Kidney tubule cell (primary cell): ENCODE measurements around the gene NPAS3.

ENCODE experiments used
- DNase-seq: peaks from one replicate; pipeline ENCODE4 v3.0.0-alpha.2; 2018; ENCODE audit warnings: low spot score

The NPAS3 gene

DNA sequence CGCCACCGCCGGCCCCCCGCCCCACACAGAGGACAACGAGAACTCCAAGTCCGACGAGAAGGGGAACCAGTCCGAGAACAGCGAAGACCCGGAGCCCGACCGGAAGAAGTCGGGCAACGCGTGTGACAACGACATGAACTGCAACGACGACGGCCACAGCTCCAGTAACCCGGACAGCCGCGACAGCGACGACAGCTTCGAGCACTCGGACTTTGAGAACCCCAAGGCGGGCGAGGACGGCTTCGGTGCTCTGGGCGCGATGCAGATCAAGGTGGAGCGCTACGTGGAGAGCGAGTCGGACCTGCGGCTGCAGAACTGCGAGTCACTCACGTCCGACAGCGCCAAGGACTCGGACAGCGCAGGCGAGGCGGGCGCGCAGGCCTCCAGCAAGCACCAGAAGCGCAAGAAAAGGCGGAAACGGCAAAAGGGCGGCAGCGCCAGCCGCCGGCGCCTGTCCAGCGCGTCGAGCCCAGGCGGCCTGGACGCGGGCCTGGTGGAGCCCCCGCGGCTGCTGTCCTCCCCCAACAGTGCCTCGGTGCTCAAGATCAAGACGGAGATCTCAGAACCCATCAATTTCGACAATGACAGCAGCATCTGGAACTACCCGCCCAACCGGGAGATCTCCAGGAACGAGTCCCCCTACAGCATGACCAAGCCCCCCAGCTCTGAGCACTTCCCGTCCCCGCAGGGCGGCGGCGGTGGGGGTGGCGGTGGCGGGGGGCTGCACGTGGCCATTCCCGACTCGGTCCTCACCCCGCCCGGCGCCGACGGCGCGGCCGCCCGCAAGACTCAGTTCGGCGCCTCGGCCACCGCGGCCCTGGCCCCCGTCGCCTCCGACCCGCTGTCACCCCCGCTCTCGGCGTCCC, 861.3 kb downstream of the NPAS3 start:
- DNase-seq, result peak; percentile 25

DNA sequence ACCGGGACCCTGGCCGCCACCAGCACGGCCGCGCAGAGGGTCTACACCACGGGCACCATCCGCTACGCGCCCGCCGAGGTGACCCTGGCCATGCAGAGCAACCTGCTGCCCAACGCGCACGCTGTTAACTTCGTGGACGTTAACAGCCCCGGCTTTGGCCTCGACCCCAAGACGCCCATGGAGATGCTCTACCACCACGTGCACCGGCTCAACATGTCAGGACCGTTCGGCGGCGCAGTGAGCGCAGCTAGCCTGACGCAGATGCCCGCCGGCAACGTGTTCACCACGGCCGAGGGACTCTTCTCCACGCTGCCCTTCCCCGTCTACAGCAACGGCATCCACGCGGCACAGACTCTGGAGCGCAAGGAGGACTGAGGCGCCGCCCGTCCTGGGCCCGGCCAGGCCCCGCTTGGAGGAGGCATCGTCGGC, 862.1 kb downstream of the NPAS3 start:
- DNase-seq, result no peak

DNA sequence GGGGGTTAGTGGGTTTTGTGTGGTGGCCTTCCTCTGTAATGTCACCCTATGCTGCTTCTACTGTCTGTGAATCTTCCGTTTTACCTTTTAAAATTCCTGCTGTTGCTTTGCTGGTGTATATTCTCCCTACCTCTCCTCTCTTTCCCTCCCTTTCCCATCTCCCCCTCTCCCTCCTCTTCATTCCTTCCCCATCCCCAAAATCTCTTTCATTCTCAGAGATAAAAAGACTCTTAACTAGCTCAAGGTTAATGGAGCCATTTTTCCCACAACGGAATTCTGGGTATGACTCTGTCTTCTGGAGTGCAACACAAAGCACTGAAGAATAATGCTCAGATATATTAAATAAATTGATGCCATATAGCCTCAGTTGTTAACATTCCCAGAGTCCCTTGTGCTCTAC, 864.1 kb downstream of the NPAS3 start:
- DNase-seq, result no peak

DNA sequence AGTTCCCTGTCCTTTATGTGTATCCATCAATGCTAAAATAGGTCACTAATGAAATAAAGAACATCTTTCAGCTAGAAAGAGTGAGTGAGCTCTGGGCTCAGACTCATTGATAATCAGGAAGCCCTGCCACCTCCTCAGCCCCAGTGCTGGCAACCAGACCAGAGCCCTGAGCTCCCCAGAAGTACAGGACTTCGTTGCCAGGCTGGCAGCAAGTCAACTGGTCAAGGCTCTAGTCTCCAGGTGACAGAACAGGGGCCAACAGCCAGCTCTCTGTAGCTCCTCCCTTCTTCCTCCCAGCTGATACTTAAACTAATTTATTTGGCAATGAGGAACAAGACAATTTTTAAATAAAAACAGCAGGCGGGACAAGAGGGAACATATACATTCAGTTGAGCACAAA, 866.9 kb downstream of the NPAS3 start:
- no peak for DNase-seq

DNA sequence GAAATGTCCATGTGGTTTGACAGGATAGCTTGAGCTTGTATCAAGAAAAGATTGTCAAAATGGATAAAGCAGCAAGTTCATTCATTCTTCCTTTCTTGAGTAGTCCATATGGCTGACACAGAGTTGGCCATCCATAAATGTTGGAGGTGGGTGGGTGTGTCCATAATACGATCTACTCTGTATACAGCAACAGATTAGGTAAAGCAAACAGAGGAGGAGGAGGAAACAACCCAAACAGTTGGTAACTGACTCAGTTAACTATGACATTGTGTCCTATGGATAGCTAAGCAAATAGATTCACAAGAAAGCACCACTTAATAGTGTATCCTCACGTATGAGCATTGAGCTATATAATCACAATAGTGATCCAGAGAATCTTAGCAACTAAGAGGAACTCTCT, 868.2 kb downstream of the NPAS3 start:
- no peak for DNase-seq

DNA sequence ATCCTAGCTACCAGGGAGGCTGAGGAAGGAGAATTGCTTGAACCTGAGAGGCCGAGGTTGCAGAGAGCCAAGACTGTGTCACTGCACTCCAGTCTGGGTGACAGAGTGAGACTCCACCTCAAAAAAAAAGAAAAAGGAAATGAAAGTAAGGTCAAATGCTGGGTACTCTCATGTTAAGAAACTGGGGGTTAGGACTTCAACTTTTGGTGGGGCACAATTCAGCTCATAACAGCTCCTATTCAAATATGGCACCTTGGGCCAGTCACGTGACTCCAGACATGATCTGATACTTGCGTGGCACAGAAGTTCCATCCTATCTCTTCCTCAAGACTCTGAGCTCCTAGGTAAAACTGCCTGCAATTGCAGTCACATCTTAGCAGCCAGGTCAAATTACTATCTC, 869.5 kb downstream of the NPAS3 start:
- DNase-seq, result no peak

DNA sequence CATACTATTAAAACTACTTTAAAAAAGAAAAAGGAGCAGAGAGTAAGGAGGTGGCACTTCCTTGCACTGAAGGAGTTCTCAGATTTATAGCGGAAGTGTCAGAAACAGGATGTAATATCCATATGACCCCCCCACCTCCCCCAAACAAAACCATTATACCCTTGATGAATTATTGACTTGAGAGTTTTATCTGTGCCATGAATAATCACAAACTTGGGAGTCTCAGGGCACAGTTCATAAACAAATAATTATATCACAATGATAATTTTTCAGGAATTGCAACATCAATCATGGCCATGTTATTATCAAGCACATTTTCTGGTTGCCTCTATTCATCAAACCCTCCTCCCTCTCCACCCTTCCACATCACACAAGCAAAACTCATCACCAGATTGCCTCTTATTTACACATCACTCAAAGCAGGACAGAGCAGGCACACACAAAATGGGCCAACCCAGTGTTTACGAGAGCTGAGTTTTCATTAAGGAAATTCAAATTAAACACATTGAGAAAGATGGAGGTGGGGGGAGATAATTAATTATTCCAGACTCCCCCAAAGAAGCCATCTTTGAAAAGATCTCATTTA, 870.8 kb downstream of the NPAS3 start:
- no peak for DNase-seq

DNA sequence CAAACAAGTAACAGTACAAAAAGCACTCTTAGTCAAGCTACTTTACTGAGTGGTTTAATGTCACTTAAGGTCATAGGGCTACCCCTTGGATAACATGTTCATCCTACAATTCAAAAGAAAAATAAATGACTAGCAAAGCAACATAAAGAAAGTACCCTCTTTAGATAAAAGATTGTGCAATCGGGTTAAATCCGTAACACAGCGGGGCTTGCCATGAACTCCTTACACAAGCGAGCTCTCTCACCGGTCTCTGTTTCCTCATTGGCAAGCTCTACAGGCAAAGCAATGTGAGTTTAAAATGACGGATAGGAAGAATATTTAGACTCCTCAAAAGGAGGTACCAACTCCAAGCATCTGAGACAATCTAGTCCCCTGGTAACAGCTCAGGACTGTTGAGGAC, 871.6 kb downstream of the NPAS3 start:
- no peak for DNase-seq

DNA sequence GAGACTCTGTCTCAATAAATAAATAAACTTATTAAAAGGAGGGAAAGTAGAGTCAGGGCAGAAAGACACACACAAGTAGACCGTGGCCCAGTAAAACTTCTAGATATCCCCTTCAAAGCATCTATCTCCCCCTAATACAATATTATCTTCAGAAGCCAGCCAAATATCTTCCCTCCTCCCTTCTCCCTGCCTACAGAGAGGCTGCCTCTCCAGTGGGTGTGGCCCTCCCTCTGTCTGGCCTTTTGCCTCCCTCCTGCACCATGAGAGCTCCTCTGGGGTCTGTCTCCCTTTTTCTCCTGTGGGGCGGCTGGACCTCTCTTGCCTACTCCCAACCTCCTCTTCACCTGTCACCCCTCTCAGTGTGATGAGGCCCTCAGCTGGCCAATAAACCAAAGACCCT, 873.0 kb downstream of the NPAS3 start:
- no peak for DNase-seq

DNA sequence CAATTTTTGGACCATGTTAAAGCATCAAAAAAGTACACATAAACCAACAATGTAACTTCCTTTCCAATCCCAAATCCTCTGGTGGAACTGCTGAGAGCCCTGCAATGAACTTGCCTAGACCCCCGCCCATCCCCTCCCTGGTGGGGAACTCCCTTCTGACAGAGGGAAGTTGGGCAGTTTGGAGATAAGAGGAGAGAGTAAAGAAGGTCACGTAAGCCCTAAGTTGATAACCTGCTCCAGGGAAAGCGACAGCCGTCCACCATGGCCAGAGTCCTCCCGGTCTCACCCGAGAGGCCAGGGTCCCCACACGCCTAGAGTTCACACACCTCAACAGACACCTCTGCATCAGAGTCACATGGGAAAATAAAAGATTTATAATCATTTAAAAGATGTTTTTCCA, 873.5 kb downstream of the NPAS3 start:
- no peak for DNase-seq

DNA sequence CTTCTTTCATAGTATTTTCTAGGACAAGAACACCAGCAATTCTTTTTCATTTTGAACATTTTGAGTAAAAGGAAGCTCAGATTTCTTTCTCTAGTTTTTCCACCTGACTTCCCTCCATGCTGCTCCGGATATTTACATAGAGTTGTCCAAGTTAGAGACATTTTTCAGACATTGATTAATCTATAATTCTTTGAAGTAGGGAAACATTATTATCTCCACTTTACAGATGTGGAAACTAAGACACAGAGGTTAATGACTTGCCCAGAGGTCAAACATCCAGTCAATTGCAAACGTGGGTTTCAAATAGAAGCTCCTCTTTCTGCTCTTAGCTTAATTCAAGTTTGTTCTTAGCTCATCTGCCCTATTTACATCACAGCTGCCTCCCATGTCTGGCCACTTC, 873.9 kb downstream of the NPAS3 start:
- DNase-seq, result no peak

DNA sequence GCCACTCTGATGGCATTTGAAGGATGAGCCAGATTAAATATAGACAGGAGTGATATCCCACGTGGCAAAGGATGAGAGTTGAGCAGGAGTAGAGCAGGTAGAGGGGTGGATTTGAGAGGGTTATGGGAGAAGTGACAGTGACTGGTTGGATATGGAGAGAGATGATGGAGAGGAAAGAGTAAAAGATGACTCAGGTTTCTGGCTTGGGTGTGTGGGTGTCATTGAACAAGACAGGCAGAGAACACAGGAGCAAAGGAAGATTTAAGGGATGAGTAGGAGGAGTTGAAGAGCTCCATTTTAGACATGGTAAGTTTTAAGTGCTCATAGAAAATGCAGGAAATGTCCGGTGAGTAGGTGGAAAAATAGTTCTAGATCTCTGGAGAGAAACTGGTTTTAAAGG, 875.3 kb downstream of the NPAS3 start:
- DNase-seq, result peak; percentile 2

DNA sequence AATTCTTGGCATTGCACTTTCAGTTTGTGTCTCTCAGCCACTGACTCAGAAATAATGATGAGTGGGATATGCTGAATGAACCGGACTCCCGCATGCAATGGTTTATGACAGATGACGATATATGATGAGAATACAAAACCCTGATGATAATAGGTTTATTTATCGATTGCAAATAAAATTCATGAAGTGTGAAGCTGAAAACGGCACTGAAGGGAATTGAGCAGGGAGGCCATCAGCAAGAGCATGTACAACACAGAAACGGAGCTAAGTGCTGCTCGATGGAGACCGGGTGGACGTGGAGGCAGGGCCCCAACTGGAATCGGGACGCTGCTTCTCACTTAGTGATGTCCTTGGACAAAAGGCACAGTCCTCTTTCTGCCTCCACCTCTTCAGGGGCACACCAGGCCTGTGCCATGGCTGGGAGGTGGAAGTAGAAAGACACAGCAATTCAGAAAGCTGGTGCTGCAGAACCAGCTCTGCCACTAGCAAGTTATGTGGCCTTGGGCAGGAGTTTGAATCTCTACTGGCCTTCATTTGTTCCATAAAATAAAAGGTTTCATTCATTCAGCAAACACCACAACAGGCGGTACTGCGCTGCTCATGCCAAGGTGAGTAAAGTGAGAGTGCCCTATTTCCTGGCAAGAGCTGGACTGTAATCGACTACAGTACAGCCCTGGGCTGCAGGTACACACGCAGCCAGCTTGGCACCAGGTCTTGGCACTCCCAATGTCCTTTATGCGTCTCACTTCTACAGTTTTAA, 895.2 kb downstream of the NPAS3 start:
- no peak for DNase-seq

DNA sequence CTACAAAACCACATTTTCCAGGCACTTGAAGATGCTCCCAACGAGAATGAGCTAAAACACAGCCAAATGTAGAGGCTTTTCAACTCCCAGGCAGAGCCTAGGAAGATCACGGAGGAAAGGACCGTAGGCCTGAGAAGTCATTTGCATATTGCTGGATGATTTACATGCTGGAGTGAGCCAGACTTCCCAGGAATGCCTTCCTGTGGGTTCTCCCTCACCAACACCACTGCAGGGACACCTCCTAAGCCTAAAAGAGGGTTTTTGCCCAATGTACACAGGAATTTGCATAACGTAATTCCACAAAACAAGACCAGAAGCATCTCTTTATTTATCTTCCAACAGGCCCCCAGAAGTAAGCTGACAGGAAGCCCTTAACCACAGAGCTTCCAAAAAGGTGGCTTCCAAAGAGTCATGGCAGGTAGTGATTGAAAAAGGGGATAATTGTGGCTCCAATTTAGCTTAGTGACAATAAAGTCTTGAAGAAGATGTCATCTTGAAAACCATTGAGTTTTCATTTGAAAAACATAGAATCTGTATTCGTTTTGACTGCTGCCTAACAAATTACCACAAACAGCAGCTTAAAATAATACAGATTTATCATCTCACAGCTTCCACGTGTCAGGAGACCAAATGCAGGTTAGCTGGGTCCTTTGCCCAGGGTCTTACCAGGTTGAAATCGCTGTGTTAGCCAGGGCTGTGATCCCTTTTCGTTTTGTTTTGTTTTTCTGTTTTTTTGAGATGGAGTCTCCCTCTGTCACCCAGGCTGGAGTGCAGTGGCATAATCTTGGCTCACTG, 896.0 kb downstream of the NPAS3 start:
- DNase-seq, result no peak

DNA sequence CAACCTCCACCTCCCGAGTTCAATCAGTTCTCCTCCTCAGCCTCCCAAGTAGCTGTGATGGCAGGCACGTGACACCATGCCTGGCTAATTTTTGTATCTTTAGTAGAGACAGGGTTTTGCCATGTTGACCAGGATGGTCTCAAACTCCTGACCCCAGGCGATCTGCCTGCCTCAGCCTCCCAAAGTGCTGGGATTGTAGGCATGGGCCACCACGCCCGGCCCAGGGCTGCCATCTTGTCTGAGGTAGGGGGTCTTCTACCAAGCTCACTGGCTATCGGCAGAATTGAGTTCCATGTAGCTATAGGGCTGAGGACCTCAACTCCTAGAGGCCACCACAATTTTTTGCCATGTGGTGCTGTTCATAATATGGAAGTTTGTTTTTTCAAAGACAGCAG, 896.6 kb downstream of the NPAS3 start:
- DNase-seq, result no peak

DNA sequence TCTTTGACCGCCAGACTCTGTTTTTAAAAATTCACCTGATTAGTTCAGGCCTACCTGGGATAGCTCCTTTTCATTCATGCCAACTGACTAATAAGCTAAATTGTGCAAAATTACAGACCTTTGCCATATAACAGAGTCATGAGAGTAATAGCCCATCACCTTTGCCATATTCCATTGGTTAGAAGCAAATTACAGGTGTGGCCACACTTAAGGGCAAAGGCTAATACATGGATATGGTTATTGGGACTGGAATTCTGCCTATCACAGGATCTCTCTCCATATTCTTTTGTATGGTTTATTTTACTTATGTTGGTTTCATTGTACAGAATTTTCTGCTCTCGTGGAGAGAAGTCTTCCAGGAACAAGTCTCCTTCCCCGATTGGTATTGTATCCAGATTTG, 897.0 kb downstream of the NPAS3 start:
- no peak for DNase-seq

DNA sequence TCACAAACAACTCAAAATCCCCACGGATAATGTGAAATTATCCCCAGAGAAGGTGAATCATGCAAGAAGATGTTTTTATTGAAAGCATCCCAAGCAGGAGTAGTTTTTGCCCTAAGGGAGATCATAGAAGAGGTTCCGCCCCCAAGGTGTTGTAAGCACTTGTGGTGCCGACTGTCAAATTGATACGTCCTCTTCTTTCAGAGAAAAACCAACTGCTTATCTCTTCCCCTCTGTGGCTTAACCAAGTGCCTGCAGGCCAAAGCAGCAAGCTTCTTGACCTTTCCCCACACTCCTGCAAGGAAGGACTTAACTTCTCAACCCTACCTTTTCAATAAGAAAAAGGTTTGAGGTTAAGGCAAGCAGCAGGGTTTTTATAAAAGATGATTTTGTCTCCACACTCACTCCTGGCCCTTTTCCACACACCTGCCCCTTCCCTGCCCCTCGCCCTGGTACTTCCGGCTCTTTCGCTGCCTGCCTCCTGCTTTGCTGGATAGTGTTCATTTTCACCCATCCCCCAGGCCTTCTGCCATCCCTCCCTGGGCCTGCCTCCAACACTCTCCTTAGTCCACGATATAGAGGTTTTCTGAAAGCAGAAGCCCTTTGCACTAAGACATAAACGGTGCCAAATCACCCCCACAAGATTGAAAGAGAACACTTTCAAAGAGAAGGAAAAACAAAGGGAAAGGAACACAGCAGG, 897.7 kb downstream of the NPAS3 start:
- no peak for DNase-seq

DNA sequence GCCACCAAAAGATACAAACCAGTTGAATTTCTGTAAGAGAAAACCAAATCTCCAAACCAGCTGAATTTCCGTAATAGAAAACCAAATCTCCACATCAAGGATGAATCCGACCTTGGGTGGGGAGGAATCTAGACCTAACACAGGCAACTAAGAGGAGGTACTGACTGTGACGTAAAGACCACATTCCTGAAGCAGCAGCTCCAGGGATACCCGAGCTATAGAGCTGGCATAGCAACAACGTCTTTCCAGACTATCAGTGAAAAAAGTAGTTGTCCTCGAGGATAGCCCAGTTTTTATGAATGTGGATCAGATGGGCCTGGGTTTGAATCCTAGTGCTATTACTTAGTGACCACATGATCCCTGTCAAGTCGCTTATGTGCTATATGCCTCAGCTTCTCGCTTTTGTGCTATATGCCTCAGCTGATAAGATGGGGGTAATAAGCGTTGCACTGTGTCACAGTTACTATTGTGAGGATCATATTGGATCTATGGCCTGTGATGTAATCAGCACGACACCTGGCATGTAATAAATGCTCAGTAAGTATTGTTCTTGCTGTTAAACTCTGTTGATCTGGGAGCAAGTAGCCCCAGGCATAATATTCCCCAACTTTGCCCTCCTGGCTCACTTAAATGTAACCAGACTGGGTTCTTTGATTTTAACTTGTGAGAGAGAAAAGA, 898.4 kb downstream of the NPAS3 start:
- DNase-seq, result no peak

DNA sequence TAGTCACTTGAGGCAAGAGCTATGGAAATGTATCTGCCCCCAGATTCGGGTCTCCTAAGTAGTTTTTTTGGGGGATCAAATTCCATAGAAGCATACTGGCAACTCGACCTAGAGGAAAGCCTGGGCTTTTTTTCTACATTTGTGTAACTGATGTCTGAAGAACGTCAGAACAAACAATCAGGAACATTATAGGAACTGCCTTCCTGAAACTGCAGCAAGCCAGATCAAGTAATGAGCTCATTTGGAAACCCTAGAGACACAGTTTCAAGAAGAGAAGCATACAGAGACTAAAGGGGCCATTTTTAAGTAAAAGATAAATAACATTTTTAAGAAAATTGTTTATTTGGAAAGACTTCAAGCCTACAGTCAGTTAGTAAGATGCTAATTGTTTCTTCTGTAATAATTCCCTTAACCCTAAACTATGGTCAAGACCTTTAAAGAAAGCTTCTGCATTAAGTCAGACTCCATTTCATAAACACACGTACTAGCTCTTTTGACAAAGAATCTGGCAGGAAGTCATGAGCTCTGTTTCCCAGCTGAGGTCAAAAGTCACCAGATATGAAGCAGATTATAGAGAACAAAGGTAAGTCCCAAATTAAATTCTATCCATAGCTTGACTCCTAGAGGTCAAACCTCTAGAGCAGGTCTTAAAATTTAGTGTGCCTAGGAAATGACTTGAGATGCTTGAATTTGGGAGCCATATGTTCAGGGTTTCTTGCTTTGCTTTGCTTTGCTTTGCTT, 899.4 kb downstream of the NPAS3 start:
- DNase-seq, result no peak
